Panc1 (cell line): ENCODE measurements around the gene WFIKKN2. TPM values are rescaled to one million over a fixed set of nuclear protein-coding genes. Genes with fewer than 3 reads are reported as not detected.

Experiments used
- ATAC-seq: fragments of 200-7000 bp; cut with Tn5 transposase; 2 replicates; pipeline ENCODE4 v1.9.1; 2020; ENCODE audit warnings: mild to moderate bottlenecking, moderate library complexity
- BruUV-seq: library from RNA; stranded (reverse); fragments of 400-500 nt; replicated peaks from 2 replicates; lab custom pipeline; 2021; lab: Mats Ljungman, UMichigan
- CTCF ChIA-PET: fragments of 300-600 bp; sonication (Branson Sonifier 250); formaldehyde crosslinking; loops from one replicate; lab custom pipeline; 2022; ENCODE audit warnings: antibody characterized with exemption; lab: Charles Lee
- POLR2A ChIA-PET: fragments of 300-600 bp; sonication (Branson Sonifier 250); formaldehyde crosslinking; loops from one replicate; lab custom pipeline; 2022; ENCODE audit warnings: antibody characterized with exemption; lab: Charles Lee
- DNase-seq: peaks from one replicate; pipeline ENCODE4 v3.0.0-alpha.2; 2010; ENCODE audit warnings: low read depth, low spot score
- H3K27ac ChIP-seq: 2 replicates; pipeline ENCODE4 v1.5.1; 2011; ENCODE audit warnings: mild to moderate bottlenecking, low read length, inconsistent platforms
- H3K27me3 ChIP-seq: fragments of 200-500 bp; sonication (Bioruptor generic); 2 replicates; pipeline ENCODE4 v1.6.0; 2014; ENCODE audit warnings: low read length, inconsistent platforms; ENCODE audit not compliant: control insufficient read depth, insufficient read depth
- H3K36me3 ChIP-seq: fragments of 200-500 bp; sonication (Bioruptor generic); 2 replicates; pipeline ENCODE4 v1.5.1; 2014; ENCODE audit warnings: inconsistent platforms, mild to moderate bottlenecking, low read length, moderate library complexity; ENCODE audit not compliant: control insufficient read depth, insufficient read depth
- H3K4me1 ChIP-seq: 2 replicates; pipeline ENCODE4 v1.5.1; 2011; ENCODE audit warnings: inconsistent platforms, mild to moderate bottlenecking, low read length, moderate library complexity; ENCODE audit not compliant: control insufficient read depth, insufficient read depth
- H3K4me3 ChIP-seq, 2 experiments: 2 replicates each; pipeline ENCODE4 v1.5.1; 2011 to 2012; ENCODE audit warnings: low read depth in 2 of 2, low read length in 2 of 2, mild to moderate bottlenecking in 2 of 2, inconsistent platforms in 1 of 2, moderate library complexity in 1 of 2
- H3K9me3 ChIP-seq: fragments of 200-500 bp; sonication (Bioruptor generic); 2 replicates; pipeline ENCODE4 v1.5.1; 2014; ENCODE audit warnings: low read depth, mild to moderate bottlenecking, inconsistent platforms, low read length, moderate library complexity; ENCODE audit not compliant: control insufficient read depth, insufficient read depth
- CTCF ChIP-seq: fragments of 450-650 bp; IDR thresholded peaks from 2 replicates; pipeline ENCODE4 v1.5.1; 2017; ENCODE audit warnings: mild to moderate bottlenecking
- POLR2AphosphoS5 ChIP-seq: IDR thresholded peaks from 2 replicates; pipeline ENCODE4 v1.6.1; 2012; ENCODE audit warnings: mild to moderate bottlenecking, low read depth, low read length, moderate library complexity
- REST ChIP-seq, 2 experiments: IDR thresholded peaks; 2 replicates each; pipeline ENCODE4 v1.6.1; 2011 to 2012; ENCODE audit warnings: low read depth in 2 of 2, control low read depth in 1 of 2, low read length in 1 of 2, mild to moderate bottlenecking in 1 of 2, moderate library complexity in 1 of 2; ENCODE audit not compliant: insufficient read depth in 1 of 2
- SIN3A ChIP-seq: IDR thresholded peaks from 2 replicates; pipeline ENCODE4 v1.6.1; 2012; ENCODE audit warnings: low read depth, mild to moderate bottlenecking, low read length, moderate library complexity, borderline replicate concordance; ENCODE audit not compliant: insufficient read depth
- TCF7L2 ChIP-seq: IDR thresholded peaks from 2 replicates; pipeline ENCODE4 v1.6.1; 2011; ENCODE audit warnings: mild to moderate bottlenecking, low read depth, low read length, inconsistent platforms
- in situ Hi-C: cut with HindIII; loops from 2 replicates; pipeline ENCODE4 v1.10.0; 2016; ENCODE audit warnings: low sequenced_read_pairs, low pct_unique_long_range_greater_than_20kb
- intact Hi-C: fragments of 100-400 bp; cut with micrococcal nuclease; formaldehyde crosslinking; loops from one replicate; pipeline ENCODE4 v1.10.0; 2022; ENCODE audit not compliant: unreplicated experiment
- total RNA-seq: library from RNA; stranded (reverse); gene quantifications from one replicate; pipeline ENCODE4 v1.2.1, GENCODE V29; 2021; ENCODE audit not compliant: unreplicated experiment

WFIKKN2 gene
- total RNA-seq, 1 experiment from 2014 or later, result 0.05 TPM

GRCh38 chr17:50877838-50878237, 42.5 kb downstream of the WFIKKN2 start:
- in situ Hi-C loops, result no loop called here
- no peak overlapping the region for H3K27ac ChIP-seq
- ATAC-seq, result no peak
- CTCF ChIA-PET, result no interaction called here
- TF ChIP-seq POLR2AphosphoS5, result no peak
- no peak for TF ChIP-seq REST (IDR thresholded peaks at IDR 0.05; ENCODE audit: insufficient read depth in 1 of 2, low read depth in 2 of 2, low read length in 1 of 2)
- TF ChIP-seq CTCF, result no peak
- no peak for TF ChIP-seq SIN3A
- no peak for TF ChIP-seq TCF7L2
- no peaks in the 10 kb centered on the region for H3K36me3 ChIP-seq
- POLR2A ChIA-PET, result no interaction called here
- no peak for DNase-seq
- no peaks in the 10 kb centered on the region; the same call in none of the 2 replicates for H3K4me1 ChIP-seq
- H3K4me3 ChIP-seq, result no peak overlapping the region
- no peaks in the 10 kb centered on the region for H3K9me3 ChIP-seq
- no peaks in the 10 kb centered on the region for H3K27me3 ChIP-seq
- intact Hi-C loops, result no loop called here
- BruUV-seq, result no TSS peak

GRCh38 chr17:50879086-50879485, 43.7 kb downstream of the WFIKKN2 start:
- no peak for ATAC-seq
- in situ Hi-C loops, result no loop called here
- POLR2A ChIA-PET, result interaction anchor here (0.7 kb wide), 1 partner anchor 113 kb away, joined by 3 read pairs; no protein-coding TSS in a partner anchor
- H3K27ac ChIP-seq, result no peak overlapping the region
- H3K4me1 ChIP-seq, result peaks cover under 1% of the 10 kb centered on the region
- H3K27me3 ChIP-seq, result no peaks in the 10 kb centered on the region
- no peak overlapping the region for H3K4me3 ChIP-seq
- TF ChIP-seq CTCF (no peak), SIN3A (no peak), TCF7L2 (no peak), POLR2AphosphoS5 (no peak), REST (IDR thresholded peaks at IDR 0.05; ENCODE audit: insufficient read depth in 1 of 2, low read depth in 2 of 2, low read length in 1 of 2) (no peak)
- intact Hi-C loops, result no loop called here
- no peaks in the 10 kb centered on the region for H3K9me3 ChIP-seq
- no TSS peak for BruUV-seq
- no peak for DNase-seq
- CTCF ChIA-PET, result no interaction called here
- H3K36me3 ChIP-seq, result no peaks in the 10 kb centered on the region
